Activated CD4-positive, CD25-positive, alpha-beta regulatory T cell treated with anti-CD3 and anti-CD28 coated beads, Interleukin-2, amount 50 U/mL, for 16 hours (primary cell): ENCODE results near the gene FUBP1.
"Not testable (repeated sequence)": the region's sequence is repeated elsewhere in the genome, so short reads cannot be mapped to it uniquely, and the experiment has no call there.

Experiments
- DNase-seq: peaks from one replicate; pipeline ENCODE4 v3.0.0-alpha.2; 2020; ENCODE audit warnings: low read depth, low spot score

Gene FUBP1

DNA sequence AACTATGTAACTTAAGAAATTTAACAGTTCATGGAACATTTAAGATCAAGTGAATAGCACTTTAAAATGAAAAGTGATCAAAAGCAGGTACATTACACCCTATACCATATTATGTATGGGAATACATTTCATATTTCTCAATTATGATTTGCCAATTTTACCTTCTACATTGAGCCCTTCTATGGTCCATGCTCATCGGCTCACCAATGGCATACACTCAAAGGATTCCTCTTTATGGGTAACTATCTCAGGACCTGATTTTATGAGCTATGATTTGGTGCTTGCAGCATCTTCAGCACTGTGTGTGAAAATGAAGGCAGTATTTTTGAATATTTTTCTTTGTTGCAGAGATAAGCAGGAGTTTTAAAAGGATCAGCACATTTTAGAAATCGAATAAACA lies 33.5 kb downstream of the FUBP1 start:
- DNase-seq = no peak

DNA sequence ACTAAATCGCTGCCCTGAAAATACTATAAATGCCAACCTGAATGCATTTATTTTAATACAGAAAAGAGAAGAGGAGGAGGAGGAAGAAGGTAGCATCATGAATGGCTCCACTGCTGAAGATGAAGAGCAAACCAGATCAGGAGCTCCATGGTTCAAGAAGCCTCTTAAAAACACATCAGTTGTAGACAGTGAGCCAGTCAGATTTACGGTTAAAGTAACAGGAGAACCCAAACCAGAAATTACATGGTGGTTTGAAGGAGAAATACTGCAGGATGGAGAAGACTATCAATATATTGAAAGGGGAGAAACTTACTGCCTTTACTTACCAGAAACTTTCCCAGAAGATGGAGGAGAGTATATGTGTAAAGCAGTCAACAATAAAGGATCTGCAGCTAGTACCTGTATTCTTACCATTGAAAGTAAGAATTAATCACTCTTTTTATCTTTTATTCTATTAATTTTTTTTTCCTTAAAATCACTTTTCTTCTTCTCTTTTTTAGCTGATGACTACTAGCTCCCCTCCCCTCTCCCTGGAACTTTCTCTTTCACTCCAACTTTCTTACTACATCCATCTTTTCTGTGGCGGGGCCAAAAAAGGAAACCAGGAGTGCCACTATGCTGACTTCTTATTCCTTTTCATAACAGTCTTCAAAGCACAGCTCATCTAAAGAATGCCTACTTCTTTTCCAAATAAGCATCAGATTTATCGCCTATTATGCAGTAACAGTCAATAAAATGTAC lies 36.3 kb downstream of the FUBP1 start:
- no peak for DNase-seq

DNA sequence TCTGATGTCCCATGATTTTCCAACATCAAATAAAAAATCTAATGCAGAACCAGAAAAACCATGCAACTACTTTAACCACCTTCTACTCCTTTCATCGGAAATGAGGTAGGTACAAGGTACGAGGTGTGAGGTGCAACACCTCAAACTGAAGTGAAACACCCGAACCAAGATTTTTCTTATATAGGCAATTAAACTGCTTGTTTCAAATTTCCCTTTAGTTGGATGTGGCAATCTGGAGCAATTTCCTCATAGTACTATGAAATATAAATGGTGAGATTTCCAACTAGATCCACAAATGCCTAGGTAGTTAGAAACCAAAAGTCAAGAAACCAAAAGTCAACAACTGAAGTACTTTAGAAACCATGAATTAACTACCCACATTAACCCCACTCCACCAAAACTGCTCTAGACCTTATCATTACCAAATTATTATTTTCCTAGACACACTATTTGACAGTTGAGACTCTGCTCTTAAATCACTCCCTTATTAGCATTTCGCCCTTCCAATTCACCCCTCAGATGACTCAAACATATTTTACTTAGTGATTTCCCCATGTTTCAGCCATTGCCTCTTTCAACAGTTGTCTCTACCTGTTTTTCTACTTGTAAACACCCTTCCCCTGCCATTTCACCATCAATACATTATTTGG lies 37.8 kb downstream of the FUBP1 start:
- no peak for DNase-seq

DNA sequence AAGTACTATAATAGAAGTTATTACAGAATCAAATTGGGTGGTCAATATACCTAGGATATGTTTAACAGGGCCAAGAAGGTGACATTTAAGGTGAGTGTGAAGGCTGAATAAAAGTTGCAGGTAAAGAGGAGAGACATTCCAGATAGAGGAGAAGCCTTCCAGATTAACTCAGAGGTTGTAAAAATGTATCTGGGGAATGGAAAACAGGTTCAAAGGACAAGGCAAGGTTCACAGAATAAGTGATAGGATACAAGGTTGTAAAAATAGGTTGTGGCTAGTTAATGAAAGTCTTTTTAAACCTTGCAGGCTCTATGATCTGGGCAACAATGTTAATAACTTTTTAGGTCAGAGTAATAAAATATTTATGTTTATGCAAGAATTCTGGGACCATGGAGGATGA lies 40.2 kb downstream of the FUBP1 start:
- DNase-seq = no peak

- no peak for DNase-seq
Measured at GRCh38 chr1:77929806-77930205, 49.1 kb downstream of the FUBP1 start.

- no peak for DNase-seq
Measured at GRCh38 chr1:77927414-77927813, 51.5 kb downstream of the FUBP1 start.

- no peak for DNase-seq
Measured at GRCh38 chr1:77926561-77927357, 52.1 kb downstream of the FUBP1 start.

DNA sequence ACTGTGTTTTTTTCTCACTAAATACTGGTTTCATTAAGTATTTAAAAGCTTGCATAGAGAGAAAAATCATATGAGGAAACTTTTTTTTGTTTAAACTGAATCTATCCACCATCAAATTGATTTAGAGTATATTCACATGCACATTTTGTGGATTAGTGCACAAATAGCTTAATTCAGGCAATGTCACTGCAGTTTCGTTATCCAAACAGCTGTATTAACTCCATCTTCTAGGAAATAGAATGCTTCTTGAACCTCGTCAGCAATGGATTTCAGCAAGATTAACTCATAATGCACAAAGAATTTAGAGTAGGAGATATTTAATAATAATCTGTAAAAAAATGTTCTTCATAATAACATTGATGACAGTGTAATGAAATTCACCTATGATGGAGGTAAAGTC lies 52.9 kb downstream of the FUBP1 start:
- DNase-seq = no peak

DNA sequence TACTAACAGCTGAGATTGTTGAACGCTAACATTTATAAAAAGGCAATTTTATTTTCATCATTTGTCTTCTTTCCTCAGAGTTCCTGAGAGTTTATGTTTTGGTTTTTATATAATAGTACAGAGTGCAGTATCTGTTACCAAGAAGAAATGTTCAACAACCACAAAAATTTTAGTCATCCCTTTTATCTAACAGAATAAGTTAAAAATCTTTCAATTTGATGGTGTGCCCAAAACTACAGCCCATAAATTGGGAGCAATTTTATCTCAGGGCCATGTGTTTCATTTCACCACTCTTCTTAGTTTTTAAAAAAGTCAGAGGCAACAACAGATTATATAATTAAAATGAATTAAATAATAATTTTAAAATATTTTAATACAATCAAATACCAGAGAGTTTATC lies 53.4 kb downstream of the FUBP1 start:
- DNase-seq = no peak

GRCh38 chr1:77918918-77919317 lies 60.0 kb downstream of the FUBP1 start:
- not testable (repeated sequence) for DNase-seq

GRCh38 chr1:77910116-77910515 lies 68.8 kb downstream of the FUBP1 start:
- no peak for DNase-seq

DNA sequence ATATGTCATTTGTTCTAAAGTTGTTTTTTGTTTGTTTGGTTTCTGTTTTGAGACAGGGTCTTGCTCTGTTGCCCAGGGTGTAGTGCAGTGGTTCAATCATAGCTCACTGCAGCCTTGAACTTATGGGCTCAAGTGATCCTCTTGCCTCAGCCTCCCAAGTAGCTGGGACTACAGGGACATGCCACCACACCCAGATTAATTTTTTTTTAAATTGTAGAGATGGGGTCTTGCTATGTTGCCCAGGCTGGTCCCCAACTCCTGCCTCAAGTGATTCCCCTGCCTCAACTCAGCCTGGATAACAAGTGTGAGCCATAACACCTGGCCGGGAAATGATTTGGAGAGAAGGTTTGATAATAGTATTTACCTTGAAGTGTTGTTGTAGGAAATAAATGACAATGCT lies 72.2 kb downstream of the FUBP1 start:
- DNase-seq = no peak

DNA sequence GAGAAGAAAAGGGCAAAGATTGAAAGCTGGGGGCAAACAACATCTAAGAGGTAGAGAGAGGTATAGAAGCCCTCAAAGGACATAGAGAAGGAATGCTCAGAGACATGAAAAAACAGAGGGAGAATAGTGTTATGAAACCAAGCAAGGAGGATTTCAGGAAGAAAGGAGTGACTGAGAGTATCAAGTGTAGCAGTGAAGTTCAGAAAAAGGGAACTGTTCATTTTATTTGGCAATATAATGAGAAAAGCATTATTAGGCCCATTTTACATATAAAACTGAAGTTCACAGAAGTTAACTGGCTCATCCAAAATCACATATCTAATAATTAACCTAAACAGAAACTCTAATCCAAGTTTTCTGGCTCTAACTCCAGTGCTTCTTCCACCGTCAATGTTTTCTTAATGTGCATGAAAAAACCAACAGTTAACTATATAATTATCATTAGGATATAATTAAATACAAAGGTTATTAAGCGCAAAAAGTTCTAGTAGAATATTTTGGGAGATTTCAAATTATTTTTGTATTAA lies 72.8 kb downstream of the FUBP1 start:
- DNase-seq = no peak

GRCh38 chr1:77905603-77906002 lies 73.3 kb downstream of the FUBP1 start:
- DNase-seq = no peak

DNA sequence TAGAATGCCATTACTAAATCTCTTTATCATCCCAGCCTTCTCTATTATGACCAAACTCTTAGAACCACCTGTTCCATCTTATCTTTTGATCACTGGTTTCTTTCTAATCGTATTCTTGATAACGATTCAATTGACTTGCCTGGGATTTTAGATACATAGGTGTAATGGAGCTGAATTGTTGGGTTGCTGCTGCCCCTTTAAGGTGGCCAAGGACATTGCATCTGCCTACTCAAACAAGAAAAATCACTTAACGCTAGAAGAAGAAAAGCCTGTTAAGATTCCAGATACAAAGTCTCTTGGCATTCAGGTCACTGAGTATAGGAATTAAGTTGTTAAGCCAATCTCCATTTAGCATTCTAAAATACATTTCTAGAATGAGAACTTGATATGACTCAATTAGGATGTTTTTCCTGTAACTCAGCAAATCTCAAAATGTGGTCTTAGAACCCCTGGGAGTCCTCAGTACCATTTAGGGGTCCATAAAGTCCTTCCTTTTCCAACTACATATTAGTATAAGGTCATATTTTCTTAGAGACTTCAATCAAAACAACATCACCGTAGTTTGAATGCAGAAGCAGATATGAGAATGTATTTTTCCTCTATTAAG lies 78.1 kb downstream of the FUBP1 start:
- DNase-seq = no peak

DNA sequence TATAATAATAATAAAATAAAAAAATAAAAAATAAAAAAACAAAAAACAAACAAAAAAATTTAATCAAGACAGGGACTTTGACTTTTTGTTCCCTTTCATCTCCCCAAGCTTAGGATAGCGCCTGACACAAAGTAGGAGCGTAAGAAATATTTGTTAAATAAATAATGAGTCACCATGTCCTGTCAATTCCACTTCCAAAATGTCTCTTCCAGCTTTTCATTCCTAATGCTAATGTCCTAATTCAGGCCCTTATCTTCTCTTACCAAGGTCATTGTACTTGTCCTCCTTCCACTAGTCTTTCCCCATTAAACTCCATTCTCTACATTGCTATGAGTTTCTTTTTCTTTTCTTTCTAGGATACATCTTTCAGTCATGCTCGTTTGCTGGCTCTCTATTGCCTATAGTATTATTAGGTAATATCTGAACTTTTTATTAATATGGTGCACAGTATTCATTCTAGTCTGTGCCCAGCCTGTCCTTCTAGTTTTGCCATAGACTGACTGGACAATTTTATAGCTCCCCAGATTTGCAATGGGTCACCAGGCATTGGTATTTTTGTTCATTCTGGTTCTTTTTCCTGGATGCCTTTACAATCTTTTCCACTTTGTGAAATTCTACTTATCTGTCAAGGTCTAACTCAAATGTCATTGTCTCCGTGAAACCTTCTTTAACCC lies 79.1 kb downstream of the FUBP1 start:
- no peak for DNase-seq
